ENCODE measurements around the gene BAD. TPM values are rescaled to one million over a fixed set of nuclear protein-coding genes. Genes with fewer than 3 reads are reported as not detected.
A peak's percentile ranks its signal among the peaks of the same experiment; 100 is the strongest.

The BAD gene
- total RNA-seq, 1 experiment from 2014 or later = 23.3 TPM

GRCh38 chr11:64244966-64245365 lies 39.5 kb downstream of the BAD start:
- Histone ChIP-seq H3K56ac (ENCODE audit: insufficient read length, low read depth, low read length) (no peak overlapping the region), H3K14ac (ENCODE audit: insufficient read depth, low read length) (no peak overlapping the region), H3K23me2 (ENCODE audit: insufficient read length, low read depth, low read length, poor library complexity, severe bottlenecking) (peaks cover 21% of the 10 kb centered on the region), H3K4me2 (ENCODE audit: insufficient read depth, insufficient read length, low read length) (peak overlapping the region; percentile 39), H4K20me1 (ENCODE audit: control insufficient read depth, insufficient read depth, insufficient read length) (no peaks in the 10 kb centered on the region), H2AFZ (ENCODE audit: low read length) (no peak overlapping the region), H3K4ac (ENCODE audit: low read depth, low read length) (no peak overlapping the region), H3K79me2 (ENCODE audit: insufficient read depth, low read length) (peaks cover 9% of the 10 kb centered on the region; the same call in 1 of the 2 replicates), H2BK12ac (ENCODE audit: insufficient read length, low read depth, low read length) (no peak overlapping the region), H2AK5ac (ENCODE audit: insufficient read length, low read length) (no peak overlapping the region), H3K9ac (ENCODE audit: extremely low read depth, insufficient read length, low read length) (no peak overlapping the region), H2BK20ac (ENCODE audit: low read depth, low read length, poor library complexity, severe bottlenecking) (no peak overlapping the region), H3K23ac (ENCODE audit: insufficient read length, low read depth, low read length) (no peak overlapping the region), H4K8ac (replicated peaks; ENCODE audit: insufficient read length, low read depth, low read length) (no peak overlapping the region), H3T11ph (ENCODE audit: low read length) (no peak overlapping the region), H3K79me1 (ENCODE audit: insufficient read depth, low read depth, low read length, poor library complexity, severe bottlenecking) (no peaks in the 10 kb centered on the region), H2BK15ac (ENCODE audit: low read depth, low read length) (no peak overlapping the region), H3K4me1 (ENCODE audit: insufficient read depth, low read length) (peaks cover 7% of the 10 kb centered on the region; the same call in 1 of the 2 replicates), H2BK120ac (ENCODE audit: low read depth, low read length, poor library complexity, severe bottlenecking) (no peak overlapping the region), H3K27ac (ENCODE audit: insufficient read length, low read depth, low read length) (no peak overlapping the region), H3K27me3 (ENCODE audit: insufficient read depth, low read length) (no peaks in the 10 kb centered on the region), H2BK5ac (ENCODE audit: insufficient read length, low read length) (no peak overlapping the region), H4K5ac (ENCODE audit: insufficient read length, low read depth, low read length) (no peak overlapping the region), H3K9me3 (ENCODE audit: control insufficient read depth, low read depth, low read length) (no peaks in the 10 kb centered on the region), H3K18ac (ENCODE audit: insufficient read length, low read depth, low read length) (no peak overlapping the region), H4K91ac (ENCODE audit: insufficient read length, low read depth, low read length) (no peak overlapping the region)
- Mint-ChIP-seq H3K4me1 (peaks cover 40 to 48% of the 10 kb centered on the region in 2 experiments), H3K27me3 (ENCODE audit: low read depth) (no peaks in the 10 kb centered on the region), H3K36me3 (ENCODE audit: insufficient read depth in 1 of 3, low read depth in 3 of 3) (peaks cover 12 to 22% (median 13%) of the 10 kb centered on the region in 3 experiments), H3K9me3 (no peaks in the 10 kb centered on the region; a peak in 1 of 5 replicates), H3K27ac (peak overlapping the region in 1 of 3 experiments; percentile 48; a peak in 1 of 7 replicates), H3K4me3 (peak overlapping the region; percentile 88 to 94)
- WGBS (ENCODE audit: extremely low coverage, insufficient read length, low lambda C conversion rate) = no CpG with 5 or more reads among the region's 6 CpGs
- DNase-seq = no peak
- TF ChIP-seq, protein P1, sequence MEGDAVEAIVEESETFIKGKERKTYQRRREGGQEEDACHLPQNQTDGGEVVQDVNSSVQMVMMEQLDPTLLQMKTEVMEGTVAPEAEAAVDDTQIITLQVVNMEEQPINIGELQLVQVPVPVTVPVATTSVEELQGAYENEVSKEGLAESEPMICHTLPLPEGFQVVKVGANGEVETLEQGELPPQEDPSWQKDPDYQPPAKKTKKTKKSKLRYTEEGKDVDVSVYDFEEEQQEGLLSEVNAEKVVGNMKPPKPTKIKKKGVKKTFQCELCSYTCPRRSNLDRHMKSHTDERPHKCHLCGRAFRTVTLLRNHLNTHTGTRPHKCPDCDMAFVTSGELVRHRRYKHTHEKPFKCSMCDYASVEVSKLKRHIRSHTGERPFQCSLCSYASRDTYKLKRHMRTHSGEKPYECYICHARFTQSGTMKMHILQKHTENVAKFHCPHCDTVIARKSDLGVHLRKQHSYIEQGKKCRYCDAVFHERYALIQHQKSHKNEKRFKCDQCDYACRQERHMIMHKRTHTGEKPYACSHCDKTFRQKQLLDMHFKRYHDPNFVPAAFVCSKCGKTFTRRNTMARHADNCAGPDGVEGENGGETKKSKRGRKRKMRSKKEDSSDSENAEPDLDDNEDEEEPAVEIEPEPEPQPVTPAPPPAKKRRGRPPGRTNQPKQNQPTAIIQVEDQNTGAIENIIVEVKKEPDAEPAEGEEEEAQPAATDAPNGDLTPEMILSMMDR (conservative IDR thresholded peaks at IDR 0.05) = no peak
